A673 (cell line): ENCODE measurements around the gene ATP9A.

ENCODE experiments used
- EZH2 ChIP-seq: fragments of 200-600 bp; sonication (generic); IDR thresholded peaks from 2 replicates; pipeline ENCODE4 v1.6.1; 2017; ENCODE audit warnings: borderline replicate concordance, low read depth, mild to moderate bottlenecking, mixed read lengths, antibody characterized with exemption, low read length; ENCODE audit not compliant: poor library complexity, severe bottlenecking
- TF ChIP-seq, protein P1 (sequence below): fragments of 300-800, 200-600 bp; sonication (generic); conservative IDR thresholded peaks from 2 replicates; pipeline ENCODE4 v1.5.1; 2017; ENCODE audit warnings: low read depth, mild to moderate bottlenecking, antibody characterized with exemption, low read length, moderate library complexity, mixed read lengths

GRCh38 chr20:51750770-51751388 is 17.3 kb downstream of the ATP9A start:
- TF ChIP-seq, protein P1, sequence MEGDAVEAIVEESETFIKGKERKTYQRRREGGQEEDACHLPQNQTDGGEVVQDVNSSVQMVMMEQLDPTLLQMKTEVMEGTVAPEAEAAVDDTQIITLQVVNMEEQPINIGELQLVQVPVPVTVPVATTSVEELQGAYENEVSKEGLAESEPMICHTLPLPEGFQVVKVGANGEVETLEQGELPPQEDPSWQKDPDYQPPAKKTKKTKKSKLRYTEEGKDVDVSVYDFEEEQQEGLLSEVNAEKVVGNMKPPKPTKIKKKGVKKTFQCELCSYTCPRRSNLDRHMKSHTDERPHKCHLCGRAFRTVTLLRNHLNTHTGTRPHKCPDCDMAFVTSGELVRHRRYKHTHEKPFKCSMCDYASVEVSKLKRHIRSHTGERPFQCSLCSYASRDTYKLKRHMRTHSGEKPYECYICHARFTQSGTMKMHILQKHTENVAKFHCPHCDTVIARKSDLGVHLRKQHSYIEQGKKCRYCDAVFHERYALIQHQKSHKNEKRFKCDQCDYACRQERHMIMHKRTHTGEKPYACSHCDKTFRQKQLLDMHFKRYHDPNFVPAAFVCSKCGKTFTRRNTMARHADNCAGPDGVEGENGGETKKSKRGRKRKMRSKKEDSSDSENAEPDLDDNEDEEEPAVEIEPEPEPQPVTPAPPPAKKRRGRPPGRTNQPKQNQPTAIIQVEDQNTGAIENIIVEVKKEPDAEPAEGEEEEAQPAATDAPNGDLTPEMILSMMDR: no peak
- TF ChIP-seq EZH2: no peak
